Parathyroid adenoma (tissue), 2 donors: ENCODE measurements around the gene VAV3.

Experiments
- H2AFZ ChIP-seq: fragments of 300-600 bp; sonication (generic); one replicate; pipeline ENCODE4 v1.7.0; 2017; ENCODE audit warnings: antibody characterized with exemption, mild to moderate bottlenecking
- H3K27ac ChIP-seq: fragments of 300-600 bp; sonication (generic); one replicate; pipeline ENCODE4 v1.7.0; 2017
- H3K27me3 ChIP-seq: fragments of 300-600 bp; sonication (generic); one replicate; pipeline ENCODE4 v1.7.0; 2017; ENCODE audit warnings: low read length; ENCODE audit not compliant: control insufficient read depth, insufficient read depth
- H3K36me3 ChIP-seq: fragments of 300-600 bp; sonication (generic); one replicate; pipeline ENCODE4 v1.7.0; 2017; ENCODE audit warnings: low read length; ENCODE audit not compliant: control insufficient read depth, insufficient read depth
- H3K4me1 ChIP-seq: fragments of 300-600 bp; sonication (generic); one replicate; pipeline ENCODE4 v1.7.0; 2017; ENCODE audit warnings: control low read depth
- H3K4me2 ChIP-seq: fragments of 300-600 bp; sonication (generic); one replicate; pipeline ENCODE4 v1.7.0; 2017; ENCODE audit warnings: low read length
- H3K4me3 ChIP-seq: fragments of 300-600 bp; sonication (generic); one replicate; pipeline ENCODE4 v1.7.0; 2017; ENCODE audit warnings: low read depth, low read length
- H3K79me2 ChIP-seq: fragments of 300-600 bp; sonication (generic); one replicate; pipeline ENCODE4 v1.7.0; 2017; ENCODE audit warnings: control low read depth
- H3K9ac ChIP-seq: fragments of 300-600 bp; sonication (generic); one replicate; pipeline ENCODE4 v1.7.0; 2017; ENCODE audit warnings: mild to moderate bottlenecking
- H3K9me3 ChIP-seq: fragments of 300-600 bp; sonication (generic); one replicate; pipeline ENCODE4 v1.7.0; 2017; ENCODE audit warnings: low read length; ENCODE audit not compliant: control insufficient read depth
- CTCF ChIP-seq: fragments of 300-600 bp; sonication (generic); IDR thresholded peaks from one replicate; pipeline ENCODE4 v1.7.0; 2017; ENCODE audit warnings: antibody characterized with exemption, mild to moderate bottlenecking
- donor health status: primary hyperparathyroidism.

The VAV3 gene

GRCh38 chr1:107541412-107541811 is 423.6 kb downstream of the VAV3 start:
- H3K4me2 ChIP-seq, result no peak overlapping the region
- no peaks in the 10 kb centered on the region for H3K79me2 ChIP-seq
- no peak overlapping the region for H2AFZ ChIP-seq
- no peaks in the 10 kb centered on the region for H3K36me3 ChIP-seq
- no peak overlapping the region for H3K4me3 ChIP-seq
- H3K27ac ChIP-seq, result no peak overlapping the region
- H3K9me3 ChIP-seq, result no peaks in the 10 kb centered on the region
- H3K9ac ChIP-seq, result no peak overlapping the region
- peaks cover 3% of the 10 kb centered on the region for H3K4me1 ChIP-seq
- no peak for TF ChIP-seq CTCF
- H3K27me3 ChIP-seq, result no peaks in the 10 kb centered on the region

GRCh38 chr1:107538502-107538901 is 426.5 kb downstream of the VAV3 start:
- no peak overlapping the region for H3K9ac ChIP-seq
- peaks cover 5% of the 10 kb centered on the region for H3K4me1 ChIP-seq
- no peaks in the 10 kb centered on the region for H3K9me3 ChIP-seq
- H3K79me2 ChIP-seq, result no peaks in the 10 kb centered on the region
- no peak overlapping the region for H2AFZ ChIP-seq
- no peak overlapping the region for H3K4me3 ChIP-seq
- H3K27ac ChIP-seq, result no peak overlapping the region
- H3K27me3 ChIP-seq, result no peaks in the 10 kb centered on the region
- H3K4me2 ChIP-seq, result no peak overlapping the region
- no peaks in the 10 kb centered on the region for H3K36me3 ChIP-seq
- TF ChIP-seq CTCF, result no peak

- Histone ChIP-seq H3K9me3 (no peaks in the 10 kb centered on the region), H2AFZ (peak overlapping the region; percentile 53), H3K4me1 (peaks cover 5% of the 10 kb centered on the region), H3K27me3 (no peaks in the 10 kb centered on the region), H3K9ac (no peak overlapping the region), H3K4me3 (no peak overlapping the region), H3K36me3 (no peaks in the 10 kb centered on the region), H3K79me2 (no peaks in the 10 kb centered on the region), H3K4me2 (no peak overlapping the region), H3K27ac (no peak overlapping the region)
- TF ChIP-seq CTCF, result no peak
Measured at GRCh38 chr1:107536266-107536665, 428.7 kb downstream of the VAV3 start.

GRCh38 chr1:107535091-107535490 is 429.9 kb downstream of the VAV3 start:
- H2AFZ ChIP-seq, result no peak overlapping the region
- peaks cover 5% of the 10 kb centered on the region for H3K4me1 ChIP-seq
- no peak overlapping the region for H3K27ac ChIP-seq
- no peaks in the 10 kb centered on the region for H3K79me2 ChIP-seq
- no peak overlapping the region for H3K4me3 ChIP-seq
- TF ChIP-seq CTCF, result no peak
- H3K36me3 ChIP-seq, result no peaks in the 10 kb centered on the region
- H3K9ac ChIP-seq, result no peak overlapping the region
- no peak overlapping the region for H3K4me2 ChIP-seq
- no peaks in the 10 kb centered on the region for H3K27me3 ChIP-seq
- H3K9me3 ChIP-seq, result no peaks in the 10 kb centered on the region

GRCh38 chr1:107534632-107535031 is 430.3 kb downstream of the VAV3 start:
- Histone ChIP-seq H3K9ac (no peak overlapping the region), H2AFZ (no peak overlapping the region), H3K4me1 (peaks cover 5% of the 10 kb centered on the region), H3K27ac (no peak overlapping the region), H3K79me2 (no peaks in the 10 kb centered on the region), H3K27me3 (no peaks in the 10 kb centered on the region), H3K9me3 (no peaks in the 10 kb centered on the region), H3K36me3 (no peaks in the 10 kb centered on the region), H3K4me3 (no peak overlapping the region), H3K4me2 (no peak overlapping the region)
- TF ChIP-seq CTCF, result no peak
